Panc1 (cell line): ENCODE results near the gene ZNF202. TPM values are rescaled to one million over a fixed set of nuclear protein-coding genes. Genes with fewer than 3 reads are reported as not detected.

Experiments
- ATAC-seq: fragments of 200-7000 bp; cut with Tn5 transposase; 2 replicates; pipeline ENCODE4 v1.9.1; 2020; ENCODE audit warnings: mild to moderate bottlenecking, moderate library complexity
- BruUV-seq: library from RNA; stranded (reverse); fragments of 400-500 nt; replicated peaks from 2 replicates; lab custom pipeline; 2021; lab: Mats Ljungman, UMichigan
- CTCF ChIA-PET: fragments of 300-600 bp; sonication (Branson Sonifier 250); formaldehyde crosslinking; loops from one replicate; lab custom pipeline; 2022; ENCODE audit warnings: antibody characterized with exemption; lab: Charles Lee
- POLR2A ChIA-PET: fragments of 300-600 bp; sonication (Branson Sonifier 250); formaldehyde crosslinking; loops from one replicate; lab custom pipeline; 2022; ENCODE audit warnings: antibody characterized with exemption; lab: Charles Lee
- DNase-seq: peaks from one replicate; pipeline ENCODE4 v3.0.0-alpha.2; 2010; ENCODE audit warnings: low read depth, low spot score
- H3K27ac ChIP-seq: 2 replicates; pipeline ENCODE4 v1.5.1; 2011; ENCODE audit warnings: mild to moderate bottlenecking, low read length, inconsistent platforms
- H3K27me3 ChIP-seq: fragments of 200-500 bp; sonication (Bioruptor generic); 2 replicates; pipeline ENCODE4 v1.6.0; 2014; ENCODE audit warnings: low read length, inconsistent platforms; ENCODE audit not compliant: control insufficient read depth, insufficient read depth
- H3K36me3 ChIP-seq: fragments of 200-500 bp; sonication (Bioruptor generic); 2 replicates; pipeline ENCODE4 v1.5.1; 2014; ENCODE audit warnings: inconsistent platforms, mild to moderate bottlenecking, low read length, moderate library complexity; ENCODE audit not compliant: control insufficient read depth, insufficient read depth
- H3K4me1 ChIP-seq: 2 replicates; pipeline ENCODE4 v1.5.1; 2011; ENCODE audit warnings: inconsistent platforms, mild to moderate bottlenecking, low read length, moderate library complexity; ENCODE audit not compliant: control insufficient read depth, insufficient read depth
- H3K4me3 ChIP-seq, 2 experiments: 2 replicates each; pipeline ENCODE4 v1.5.1; 2011 to 2012; ENCODE audit warnings: low read depth in 2 of 2, low read length in 2 of 2, mild to moderate bottlenecking in 2 of 2, inconsistent platforms in 1 of 2, moderate library complexity in 1 of 2
- H3K9me3 ChIP-seq: fragments of 200-500 bp; sonication (Bioruptor generic); 2 replicates; pipeline ENCODE4 v1.5.1; 2014; ENCODE audit warnings: low read depth, mild to moderate bottlenecking, inconsistent platforms, low read length, moderate library complexity; ENCODE audit not compliant: control insufficient read depth, insufficient read depth
- POLR2AphosphoS5 ChIP-seq: IDR thresholded peaks from 2 replicates; pipeline ENCODE4 v1.6.1; 2012; ENCODE audit warnings: mild to moderate bottlenecking, low read depth, low read length, moderate library complexity
- REST ChIP-seq, 2 experiments: IDR thresholded peaks; 2 replicates each; pipeline ENCODE4 v1.6.1; 2011 to 2012; ENCODE audit warnings: low read depth in 2 of 2, control low read depth in 1 of 2, low read length in 1 of 2, mild to moderate bottlenecking in 1 of 2, moderate library complexity in 1 of 2; ENCODE audit not compliant: insufficient read depth in 1 of 2
- SIN3A ChIP-seq: IDR thresholded peaks from 2 replicates; pipeline ENCODE4 v1.6.1; 2012; ENCODE audit warnings: low read depth, mild to moderate bottlenecking, low read length, moderate library complexity, borderline replicate concordance; ENCODE audit not compliant: insufficient read depth
- TCF7L2 ChIP-seq: IDR thresholded peaks from 2 replicates; pipeline ENCODE4 v1.6.1; 2011; ENCODE audit warnings: mild to moderate bottlenecking, low read depth, low read length, inconsistent platforms
- in situ Hi-C: cut with HindIII; loops from 2 replicates; pipeline ENCODE4 v1.10.0; 2016; ENCODE audit warnings: low sequenced_read_pairs, low pct_unique_long_range_greater_than_20kb
- intact Hi-C: fragments of 100-400 bp; cut with micrococcal nuclease; formaldehyde crosslinking; loops from one replicate; pipeline ENCODE4 v1.10.0; 2022; ENCODE audit not compliant: unreplicated experiment
- total RNA-seq: library from RNA; stranded (reverse); gene quantifications from one replicate; pipeline ENCODE4 v1.2.1, GENCODE V29; 2021; ENCODE audit not compliant: unreplicated experiment
- TF ChIP-seq, protein P1 (sequence below): fragments of 450-650 bp; IDR thresholded peaks from 2 replicates; pipeline ENCODE4 v1.5.1; 2017; ENCODE audit warnings: mild to moderate bottlenecking

Gene ZNF202
- total RNA-seq, 1 experiment from 2014 or later: 24.5 TPM

GRCh38 chr11:123702139-123702538 is 39.3 kb downstream of the ZNF202 start:
- intact Hi-C loops: no loop called here
- CTCF ChIA-PET: no interaction called here
- Histone ChIP-seq H3K36me3 (no peaks in the 10 kb centered on the region), H3K27me3 (peaks cover 3% of the 10 kb centered on the region; the same call in 1 of the 2 replicates), H3K4me1 (no peaks in the 10 kb centered on the region), H3K4me3 (no peak overlapping the region), H3K9me3 (no peaks in the 10 kb centered on the region), H3K27ac (no peak overlapping the region)
- in situ Hi-C loops: no loop called here
- no peak for ATAC-seq
- POLR2A ChIA-PET: no interaction called here
- TF ChIP-seq, protein P1, sequence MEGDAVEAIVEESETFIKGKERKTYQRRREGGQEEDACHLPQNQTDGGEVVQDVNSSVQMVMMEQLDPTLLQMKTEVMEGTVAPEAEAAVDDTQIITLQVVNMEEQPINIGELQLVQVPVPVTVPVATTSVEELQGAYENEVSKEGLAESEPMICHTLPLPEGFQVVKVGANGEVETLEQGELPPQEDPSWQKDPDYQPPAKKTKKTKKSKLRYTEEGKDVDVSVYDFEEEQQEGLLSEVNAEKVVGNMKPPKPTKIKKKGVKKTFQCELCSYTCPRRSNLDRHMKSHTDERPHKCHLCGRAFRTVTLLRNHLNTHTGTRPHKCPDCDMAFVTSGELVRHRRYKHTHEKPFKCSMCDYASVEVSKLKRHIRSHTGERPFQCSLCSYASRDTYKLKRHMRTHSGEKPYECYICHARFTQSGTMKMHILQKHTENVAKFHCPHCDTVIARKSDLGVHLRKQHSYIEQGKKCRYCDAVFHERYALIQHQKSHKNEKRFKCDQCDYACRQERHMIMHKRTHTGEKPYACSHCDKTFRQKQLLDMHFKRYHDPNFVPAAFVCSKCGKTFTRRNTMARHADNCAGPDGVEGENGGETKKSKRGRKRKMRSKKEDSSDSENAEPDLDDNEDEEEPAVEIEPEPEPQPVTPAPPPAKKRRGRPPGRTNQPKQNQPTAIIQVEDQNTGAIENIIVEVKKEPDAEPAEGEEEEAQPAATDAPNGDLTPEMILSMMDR: no peak
- TF ChIP-seq SIN3A: no peak
- TF ChIP-seq POLR2AphosphoS5: no peak
- no peak for DNase-seq
- no TSS peak for BruUV-seq

DNA sequence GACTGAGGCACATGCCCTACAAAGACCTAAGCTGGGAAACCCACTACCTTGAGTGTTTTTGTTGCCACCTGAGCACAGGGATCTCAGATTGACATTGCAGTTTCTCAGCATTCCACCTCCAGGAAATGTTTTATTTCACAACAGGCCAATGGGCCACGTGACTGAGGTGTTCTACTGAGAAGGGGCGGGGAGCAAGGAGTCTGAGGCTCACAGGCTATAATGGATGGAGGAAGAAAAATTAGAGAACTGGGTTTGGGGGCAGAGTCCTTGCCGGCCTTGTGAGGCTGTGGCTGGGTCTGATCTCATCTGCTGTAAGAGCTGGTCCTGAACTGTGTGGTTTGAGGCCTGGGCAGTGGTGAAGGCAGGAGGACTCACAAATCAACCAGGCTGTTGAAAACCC is 40.7 kb downstream of the ZNF202 start:
- in situ Hi-C loops (no loop called here), intact Hi-C loops (no loop called here)
- H3K4me3 ChIP-seq: no peak overlapping the region
- no peaks in the 10 kb centered on the region for H3K36me3 ChIP-seq
- POLR2A ChIA-PET: no interaction called here
- H3K9me3 ChIP-seq: no peaks in the 10 kb centered on the region
- TF ChIP-seq REST (IDR thresholded peaks at IDR 0.05; ENCODE audit: insufficient read depth in 1 of 2, low read depth in 2 of 2, low read length in 1 of 2): no peak
- TF ChIP-seq SIN3A: no peak
- BruUV-seq: no TSS peak
- DNase-seq (no peak), ATAC-seq (no peak)
- no peaks in the 10 kb centered on the region for H3K4me1 ChIP-seq
- peaks cover 5% of the 10 kb centered on the region; the same call in 1 of the 2 replicates for H3K27me3 ChIP-seq
- CTCF ChIA-PET: no interaction called here
- H3K27ac ChIP-seq: no peak overlapping the region

- CTCF ChIA-PET: no interaction called here
- TF ChIP-seq, protein P1: no peak
- TF ChIP-seq POLR2AphosphoS5 (no peak), REST (IDR thresholded peaks at IDR 0.05; ENCODE audit: insufficient read depth in 1 of 2, low read depth in 2 of 2, low read length in 1 of 2) (no peak), TCF7L2 (no peak), SIN3A (no peak)
Measured at GRCh38 chr11:123698546-123699127, 42.8 kb downstream of the ZNF202 start.

More at GRCh38 chr11:123698546-123699127, 42.8 kb downstream of the ZNF202 start:
- H3K36me3 ChIP-seq: no peaks in the 10 kb centered on the region
- no peak overlapping the region for H3K4me3 ChIP-seq
- DNase-seq (no peak), ATAC-seq (no peak)
- in situ Hi-C loops: no loop called here
- intact Hi-C loops: no loop called here
- no TSS peak for BruUV-seq
- no peaks in the 10 kb centered on the region for H3K9me3 ChIP-seq
- H3K27ac ChIP-seq: no peak overlapping the region
- H3K4me1 ChIP-seq: no peaks in the 10 kb centered on the region
- POLR2A ChIA-PET: no interaction called here
- H3K27me3 ChIP-seq: peaks cover 13% of the 10 kb centered on the region
